ENCODE data around the gene LRCH4.

LRCH4 gene

GRCh38 chr7:100603726-100604027 lies 17.7 kb upstream of the LRCH4 start:
- peak overlapping the region; percentile 65 for H3K9ac ChIP-seq (ENCODE audit: low read depth, low read length)

GRCh38 chr7:100602889-100603725 lies 17.2 kb upstream of the LRCH4 start:
- Histone ChIP-seq H3K4me2 (ENCODE audit: low read length) (peak overlapping the region; percentile 99), H3K9me3 (replicated peaks; ENCODE audit: low read length) (no peaks in the 10 kb centered on the region), H3K4me1 (ENCODE audit: control insufficient read depth, insufficient read depth, low read length) (peaks cover 37% of the 10 kb centered on the region), H3K36me3 (ENCODE audit: insufficient read depth, low read length) (peaks cover 3% of the 10 kb centered on the region), H3K9ac (ENCODE audit: low read depth, low read length) (peak overlapping the region; percentile 65), H3K4me3 (ENCODE audit: low read length) (peak overlapping the region; percentile 95), H3K27me3 (ENCODE audit: control insufficient read depth, insufficient read depth, low read length) (no peaks in the 10 kb centered on the region)

More at GRCh38 chr7:100603726-100604027, 17.7 kb upstream of the LRCH4 start:
- peak overlapping the region; percentile 99 for H3K4me2 ChIP-seq (ENCODE audit: low read length)
- H3K4me3 ChIP-seq (ENCODE audit: low read length): peak overlapping the region; percentile 95
- H3K27me3 ChIP-seq (ENCODE audit: control insufficient read depth, insufficient read depth, low read length): no peaks in the 10 kb centered on the region
- no peaks in the 10 kb centered on the region for H3K9me3 ChIP-seq (replicated peaks; ENCODE audit: low read length)
- peaks cover 3% of the 10 kb centered on the region for H3K36me3 ChIP-seq (ENCODE audit: insufficient read depth, low read length)
- peaks cover 37% of the 10 kb centered on the region for H3K4me1 ChIP-seq (ENCODE audit: control insufficient read depth, insufficient read depth, low read length)

GRCh38 chr7:100600730-100601038 lies 14.8 kb upstream of the LRCH4 start:
- Histone ChIP-seq H3K4me1 (ENCODE audit: control insufficient read depth, insufficient read depth, low read length) (peaks cover 30% of the 10 kb centered on the region), H3K9me3 (replicated peaks; ENCODE audit: low read length) (no peaks in the 10 kb centered on the region), H3K27me3 (ENCODE audit: control insufficient read depth, insufficient read depth, low read length) (no peaks in the 10 kb centered on the region), H3K4me2 (ENCODE audit: low read length) (no peak overlapping the region), H3K4me3 (ENCODE audit: low read length) (no peak overlapping the region), H3K36me3 (ENCODE audit: insufficient read depth, low read length) (no peaks in the 10 kb centered on the region), H3K9ac (ENCODE audit: low read depth, low read length) (no peak overlapping the region)

GRCh38 chr7:100599911-100600729 lies 14.2 kb upstream of the LRCH4 start:
- Histone ChIP-seq H3K9ac (ENCODE audit: low read depth, low read length) (no peak overlapping the region), H3K9me3 (replicated peaks; ENCODE audit: low read length) (no peaks in the 10 kb centered on the region), H3K27me3 (ENCODE audit: control insufficient read depth, insufficient read depth, low read length) (no peaks in the 10 kb centered on the region), H3K36me3 (ENCODE audit: insufficient read depth, low read length) (no peaks in the 10 kb centered on the region), H3K4me2 (ENCODE audit: low read length) (no peak overlapping the region), H3K4me3 (ENCODE audit: low read length) (no peak overlapping the region), H3K4me1 (ENCODE audit: control insufficient read depth, insufficient read depth, low read length) (peaks cover 27% of the 10 kb centered on the region)

- no peaks in the 10 kb centered on the region for H3K27me3 ChIP-seq (ENCODE audit: control insufficient read depth, insufficient read depth, low read length)
- no peak overlapping the region for H3K9ac ChIP-seq (ENCODE audit: low read depth, low read length)
- no peak overlapping the region for H3K4me3 ChIP-seq (ENCODE audit: low read length)
- H3K4me2 ChIP-seq (ENCODE audit: low read length): no peak overlapping the region
- H3K36me3 ChIP-seq (ENCODE audit: insufficient read depth, low read length): no peaks in the 10 kb centered on the region
- H3K4me1 ChIP-seq (ENCODE audit: control insufficient read depth, insufficient read depth, low read length): peaks cover 20% of the 10 kb centered on the region
- no peaks in the 10 kb centered on the region for H3K9me3 ChIP-seq (replicated peaks; ENCODE audit: low read length)
Observed at GRCh38 chr7:100598425-100598824, 12.5 kb upstream of the LRCH4 start.

- Histone ChIP-seq H3K36me3 (ENCODE audit: insufficient read depth, low read length) (no peaks in the 10 kb centered on the region), H3K4me3 (ENCODE audit: low read length) (no peak overlapping the region), H3K4me1 (ENCODE audit: control insufficient read depth, insufficient read depth, low read length) (no peaks in the 10 kb centered on the region), H3K4me2 (ENCODE audit: low read length) (no peak overlapping the region), H3K27me3 (ENCODE audit: control insufficient read depth, insufficient read depth, low read length) (peaks cover 5% of the 10 kb centered on the region), H3K9ac (ENCODE audit: low read depth, low read length) (no peak overlapping the region), H3K9me3 (replicated peaks; ENCODE audit: low read length) (no peaks in the 10 kb centered on the region)
Observed at GRCh38 chr7:100595188-100595587, 9.3 kb upstream of the LRCH4 start.

GRCh38 chr7:100591596-100591995 lies 5.7 kb upstream of the LRCH4 start:
- Histone ChIP-seq H3K9me3 (replicated peaks; ENCODE audit: low read length) (no peaks in the 10 kb centered on the region), H3K4me1 (ENCODE audit: control insufficient read depth, insufficient read depth, low read length) (no peaks in the 10 kb centered on the region), H3K9ac (ENCODE audit: low read depth, low read length) (no peak overlapping the region), H3K4me3 (ENCODE audit: low read length) (no peak overlapping the region), H3K36me3 (ENCODE audit: insufficient read depth, low read length) (no peaks in the 10 kb centered on the region), H3K27me3 (ENCODE audit: control insufficient read depth, insufficient read depth, low read length) (peaks cover 6% of the 10 kb centered on the region), H3K4me2 (ENCODE audit: low read length) (no peak overlapping the region)

GRCh38 chr7:100590077-100590737 lies 4.3 kb upstream of the LRCH4 start:
- no peaks in the 10 kb centered on the region for H3K9me3 ChIP-seq (replicated peaks; ENCODE audit: low read length)
- no peak overlapping the region for H3K9ac ChIP-seq (ENCODE audit: low read depth, low read length)

GRCh38 chr7:100589341-100589947 lies 3.5 kb upstream of the LRCH4 start:
- Histone ChIP-seq H3K36me3 (ENCODE audit: insufficient read depth, low read length) (no peaks in the 10 kb centered on the region), H3K4me2 (ENCODE audit: low read length) (no peak overlapping the region), H3K4me1 (ENCODE audit: control insufficient read depth, insufficient read depth, low read length) (peaks cover 5% of the 10 kb centered on the region), H3K4me3 (ENCODE audit: low read length) (no peak overlapping the region), H3K9me3 (replicated peaks; ENCODE audit: low read length) (no peaks in the 10 kb centered on the region), H3K9ac (ENCODE audit: low read depth, low read length) (no peak overlapping the region), H3K27me3 (ENCODE audit: control insufficient read depth, insufficient read depth, low read length) (peaks cover 6% of the 10 kb centered on the region)

More at GRCh38 chr7:100590077-100590737, 4.3 kb upstream of the LRCH4 start:
- Histone ChIP-seq H3K4me3 (ENCODE audit: low read length) (no peak overlapping the region), H3K4me2 (ENCODE audit: low read length) (no peak overlapping the region), H3K27me3 (ENCODE audit: control insufficient read depth, insufficient read depth, low read length) (peaks cover 6% of the 10 kb centered on the region), H3K36me3 (ENCODE audit: insufficient read depth, low read length) (no peaks in the 10 kb centered on the region), H3K4me1 (ENCODE audit: control insufficient read depth, insufficient read depth, low read length) (no peaks in the 10 kb centered on the region)

GRCh38 chr7:100588438-100588837 lies 2.5 kb upstream of the LRCH4 start:
- Histone ChIP-seq H3K9ac (ENCODE audit: low read depth, low read length) (no peak overlapping the region), H3K27me3 (ENCODE audit: control insufficient read depth, insufficient read depth, low read length) (peaks cover 6% of the 10 kb centered on the region), H3K4me3 (ENCODE audit: low read length) (no peak overlapping the region), H3K9me3 (replicated peaks; ENCODE audit: low read length) (no peaks in the 10 kb centered on the region), H3K4me2 (ENCODE audit: low read length) (no peak overlapping the region), H3K4me1 (ENCODE audit: control insufficient read depth, insufficient read depth, low read length) (peaks cover 13% of the 10 kb centered on the region), H3K36me3 (ENCODE audit: insufficient read depth, low read length) (no peaks in the 10 kb centered on the region)

Data from skeletal muscle satellite cell (primary cell).